Lung microvascular endothelial cell (primary cell): ENCODE measurements around the gene STAB1. TPM values are rescaled to one million over a fixed set of nuclear protein-coding genes. Genes with fewer than 3 reads are reported as not detected.

Experiments
- DNase-seq, 2 donors: peaks; one replicate each; pipeline versions ENCODE4 v3.0.0 to v3.0.0-alpha.2; 2010; ENCODE audit warnings: low read depth in 2 of 2
- total RNA-seq: library from RNA; depleted of rRNA; stranded (reverse); fragments of >200 nt; gene quantifications from 2 replicates; pipeline ENCODE4 v1.2.1, GENCODE V29; 2014

STAB1 gene
- total RNA-seq, 1 donor from 2014 or later = 224 TPM

DNA sequence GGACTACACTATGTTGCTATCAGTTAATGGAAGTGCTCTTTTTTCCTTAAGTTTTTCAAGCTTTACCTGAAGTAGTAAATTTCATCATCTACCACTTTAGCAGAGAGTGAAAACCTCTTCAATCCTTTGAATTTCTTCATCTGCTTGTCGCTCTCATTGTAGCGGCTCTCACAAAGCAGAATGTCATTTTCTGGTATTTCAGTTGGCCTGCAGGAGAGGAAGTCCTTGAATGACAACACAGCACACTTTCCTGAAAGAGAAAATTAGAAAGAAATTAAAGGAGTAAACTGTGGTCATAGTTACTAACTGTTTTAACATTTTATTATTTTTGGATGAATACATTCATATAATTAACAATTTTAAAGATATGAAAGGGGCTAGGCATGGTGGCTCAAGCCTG, 68.8 kb downstream of the STAB1 start:
- no peak for DNase-seq

DNA sequence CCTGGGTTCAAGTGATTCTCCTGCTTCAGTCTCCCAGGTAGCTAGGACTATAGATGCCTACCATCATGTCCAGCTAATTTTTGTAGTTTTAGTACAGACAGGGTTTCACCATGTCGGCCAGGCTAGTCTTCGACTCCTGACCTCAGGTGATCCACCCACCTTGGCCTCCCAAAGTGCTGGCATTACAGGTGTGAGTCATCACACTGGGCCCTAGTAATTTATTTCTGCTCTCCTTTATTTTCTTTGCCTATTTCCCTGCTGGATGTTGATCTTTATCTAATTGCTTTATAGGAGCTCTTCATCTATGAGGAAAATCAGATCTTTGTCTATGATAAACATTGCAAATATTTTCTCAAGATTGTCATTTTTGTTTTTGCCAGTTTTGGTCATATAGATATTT, 72.9 kb downstream of the STAB1 start:
- DNase-seq = no peak

DNA sequence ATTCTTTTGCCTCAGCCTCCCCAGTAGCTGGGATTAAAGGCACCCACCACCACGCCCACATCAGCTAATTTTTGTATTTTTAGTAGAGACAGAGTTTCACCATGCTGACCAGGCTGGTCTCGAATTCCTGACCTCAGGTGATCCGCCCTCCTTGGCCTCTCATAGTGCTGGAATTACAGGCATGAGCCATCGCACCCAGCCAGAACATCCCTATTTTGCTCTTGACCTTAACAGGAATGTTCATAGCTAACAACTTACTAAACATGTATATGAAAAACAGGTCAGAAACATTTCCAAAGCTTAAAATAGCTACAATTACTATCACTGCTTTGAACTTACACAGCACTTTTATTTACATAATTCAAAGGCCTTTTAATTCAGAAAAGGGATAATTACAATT, 74.9 kb downstream of the STAB1 start:
- DNase-seq = no peak

DNA sequence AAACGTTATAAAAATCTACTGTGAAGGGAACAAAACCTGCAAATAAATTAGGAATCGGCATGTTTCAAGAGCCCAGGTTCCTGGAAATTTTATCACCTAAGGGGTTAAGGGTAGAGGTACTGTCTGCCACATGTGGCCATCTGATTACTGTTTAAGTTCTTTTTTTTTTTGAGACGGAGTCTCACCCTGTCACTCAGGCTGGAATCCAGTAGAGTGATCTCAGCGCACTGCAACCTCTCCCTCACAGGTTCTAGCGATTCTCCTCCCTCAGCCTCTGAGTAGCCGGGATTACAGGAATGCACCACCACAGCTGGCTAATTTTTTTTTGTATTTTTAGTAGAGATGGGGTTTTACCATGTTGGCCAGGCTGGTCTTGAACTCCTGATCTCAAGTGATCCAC, 77.1 kb downstream of the STAB1 start:
- DNase-seq = no peak

Other genes starting within 250 kb of the STAB1 start
- 10.9 and 14.3 TPM in 2 replicates for gene PPM1M, start 249.6 kb upstream of the STAB1 start, total RNA-seq
- 70.0 and 78.8 TPM in 2 replicates for gene WDR82, start 216.7 kb upstream of the STAB1 start, total RNA-seq
- 18.1 and 21.1 TPM in 2 replicates for gene GLYCTK, start 207.5 kb upstream of the STAB1 start, total RNA-seq
- 1.1 and 2.6 TPM in 2 replicates for gene DNAH1, start 179.0 kb upstream of the STAB1 start, total RNA-seq
- 66.7 and 84.7 TPM in 2 replicates for gene BAP1, start 85.3 kb upstream of the STAB1 start, total RNA-seq
- 3.1 and 3.6 TPM in 2 replicates for gene PHF7, start 84.7 kb upstream of the STAB1 start, total RNA-seq
- gene SEMA3G, start 50.2 kb upstream of the STAB1 start, total RNA-seq = 12.9 and 30.5 TPM in 2 replicates
- gene TNNC1, start 41.3 kb upstream of the STAB1 start, total RNA-seq = 0.22 TPM in 1 of 2 replicates, not detected in the other
- gene NISCH, start 39.7 kb upstream of the STAB1 start, total RNA-seq = 26.2 and 38.1 TPM in 2 replicates
- 28.4 and 29.0 TPM in 2 replicates for gene NT5DC2, start 38.5 kb downstream of the STAB1 start, total RNA-seq
- 7.3 and 8.3 TPM in 2 replicates for gene UQCC5, start 41.3 kb downstream of the STAB1 start, total RNA-seq
- 42.7 and 53.2 TPM in 2 replicates for gene PBRM1, start 190.6 kb downstream of the STAB1 start, total RNA-seq
- gene GNL3, start 190.7 kb downstream of the STAB1 start, total RNA-seq = 47.5 and 63.1 TPM in 2 replicates
- 41.0 and 47.2 TPM in 2 replicates for gene GLT8D1, start 210.5 kb downstream of the STAB1 start, total RNA-seq
- gene SPCS1, start 210.8 kb downstream of the STAB1 start, total RNA-seq = 30.2 and 38.4 TPM in 2 replicates